Astrocyte (in vitro differentiated cells and primary cell): Measurements from ENCODE around the gene COL18A1. TPM values are rescaled to one million over a fixed set of nuclear protein-coding genes. Genes with fewer than 3 reads are reported as not detected.
"Not testable (repeated sequence)": the region's sequence is repeated elsewhere in the genome, so short reads cannot be mapped to it uniquely, and the experiment has no call there.

Experiments used
- DNase-seq: peaks from one replicate; pipeline ENCODE4 v3.0.0-alpha.2; 2010; ENCODE audit warnings: low read depth
- FAIRE-seq: peaks from 2 replicates; lab custom pipeline; 2011; peaks lifted over from hg19 to GRCh38; lab: Jason Lieb, UNC
- H2AFZ ChIP-seq: 2 replicates; pipeline ENCODE4 v1.6.0; 2012; ENCODE audit warnings: low read depth, low read length, inconsistent platforms
- H3K27ac ChIP-seq: 2 replicates; pipeline ENCODE4 v1.5.1; 2011; ENCODE audit warnings: low read depth, low read length, inconsistent platforms
- H3K27me3 ChIP-seq: 2 replicates; pipeline ENCODE4 v1.6.0; 2011; ENCODE audit warnings: low read length, inconsistent platforms; ENCODE audit not compliant: insufficient read depth
- H3K36me3 ChIP-seq: 2 replicates; pipeline ENCODE4 v1.5.1; 2011; ENCODE audit warnings: low read length, inconsistent platforms; ENCODE audit not compliant: insufficient read depth
- H3K4me1 ChIP-seq: 2 replicates; pipeline ENCODE4 v1.5.1; 2011; ENCODE audit warnings: low read length, inconsistent platforms; ENCODE audit not compliant: insufficient read depth
- H3K4me2 ChIP-seq: 2 replicates; pipeline ENCODE4 v1.6.0; 2012; ENCODE audit warnings: low read length, inconsistent platforms
- H3K4me3 ChIP-seq: 2 replicates; pipeline ENCODE4 v1.5.1; 2011; ENCODE audit warnings: low read depth, mild to moderate bottlenecking, low read length, inconsistent platforms; ENCODE audit not compliant: insufficient read depth
- H3K79me2 ChIP-seq: 2 replicates; pipeline ENCODE4 v1.6.0; 2012; ENCODE audit warnings: mild to moderate bottlenecking, low read length, inconsistent platforms; ENCODE audit not compliant: insufficient read depth
- H3K9ac ChIP-seq: 2 replicates; pipeline ENCODE4 v1.6.0; 2012; ENCODE audit warnings: mild to moderate bottlenecking, low read length, inconsistent platforms
- H3K9me3 ChIP-seq: 2 replicates; pipeline ENCODE4 v1.5.1; 2012; ENCODE audit warnings: low read depth, mild to moderate bottlenecking, low read length, inconsistent platforms; ENCODE audit not compliant: insufficient read depth
- H4K20me1 ChIP-seq: 2 replicates; pipeline ENCODE4 v1.6.0; 2012; ENCODE audit warnings: low read length, inconsistent platforms; ENCODE audit not compliant: insufficient read depth
- H3K27ac Mint-ChIP-seq: one replicate; pipeline ENCODE4 v1.8.0; 2021; ENCODE audit warnings: mild to moderate bottlenecking, mixed read lengths; ENCODE audit not compliant: unreplicated experiment
- H3K27me3 Mint-ChIP-seq: one replicate; pipeline ENCODE4 v1.8.0; 2021; ENCODE audit warnings: low read depth, mixed read lengths; ENCODE audit not compliant: unreplicated experiment
- H3K36me3 Mint-ChIP-seq: one replicate; pipeline ENCODE4 v1.8.0; 2021; ENCODE audit warnings: low read depth, mixed read lengths; ENCODE audit not compliant: unreplicated experiment
- H3K4me1 Mint-ChIP-seq: one replicate; pipeline ENCODE4 v1.8.0; 2021; ENCODE audit warnings: low read depth, mixed read lengths; ENCODE audit not compliant: unreplicated experiment
- H3K4me3 Mint-ChIP-seq: one replicate; pipeline ENCODE4 v1.8.0; 2021; ENCODE audit warnings: mild to moderate bottlenecking, moderate library complexity, mixed read lengths; ENCODE audit not compliant: unreplicated experiment
- H3K9me3 Mint-ChIP-seq: one replicate; pipeline ENCODE4 v1.8.0; 2021; ENCODE audit warnings: mild to moderate bottlenecking, mixed read lengths; ENCODE audit not compliant: unreplicated experiment
- EZH2 ChIP-seq: IDR thresholded peaks from 2 replicates; pipeline ENCODE4 v1.6.1; 2012; ENCODE audit warnings: mild to moderate bottlenecking, low read length, inconsistent platforms; ENCODE audit not compliant: insufficient read depth
- total RNA-seq: library from RNA; stranded (reverse); gene quantifications from 2 replicates; pipeline ENCODE4 v1.2.1, GENCODE V29; 2021
- TF ChIP-seq, protein P1 (sequence below): IDR thresholded peaks from 2 replicates; pipeline ENCODE4 v1.5.1; 2011; ENCODE audit warnings: low read depth, mild to moderate bottlenecking, inconsistent platforms, low read length, moderate library complexity; ENCODE audit not compliant: insufficient read depth

COL18A1 gene
- total RNA-seq, 1 donor from 2014 or later: 616 TPM

DNA sequence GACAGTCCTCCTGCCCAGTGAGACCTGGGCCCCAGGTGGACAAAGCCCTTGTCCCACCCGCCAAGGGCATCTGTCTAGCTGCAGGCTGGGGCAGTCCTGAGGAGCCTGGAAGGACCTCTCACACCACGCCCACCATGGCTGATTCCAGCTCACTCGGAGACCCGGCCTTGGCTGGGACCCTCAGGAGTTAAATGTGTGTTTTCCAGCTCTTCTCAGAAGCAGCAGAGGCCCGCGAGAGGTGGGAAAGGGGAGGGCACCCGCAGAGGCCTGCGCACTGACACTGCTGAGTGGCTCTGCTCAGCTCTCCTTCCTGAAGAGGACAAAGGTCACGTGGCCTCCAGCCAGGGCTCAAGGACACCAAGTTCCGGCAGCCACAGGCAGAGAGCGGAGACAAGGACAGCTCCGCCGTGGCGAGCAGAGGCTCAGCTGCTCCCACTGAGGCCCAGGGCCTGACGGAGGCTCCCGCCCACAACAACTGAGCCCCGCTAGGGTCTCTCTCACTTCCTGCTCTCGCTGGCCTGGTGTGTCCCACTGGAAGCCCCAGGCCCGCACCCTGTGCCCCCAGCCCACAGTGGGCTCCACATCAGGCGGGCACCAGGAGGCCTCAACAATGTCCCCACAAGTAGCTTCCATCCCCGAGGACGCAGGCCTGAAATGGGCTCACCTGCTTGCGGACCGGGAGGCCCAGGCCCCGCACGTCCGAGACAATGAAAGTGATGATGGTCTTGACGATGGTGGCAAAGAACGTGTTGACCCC lies 120.4 kb downstream of the COL18A1 start:
- Mint-ChIP-seq H3K4me1 (no peaks in the 10 kb centered on the region), H3K27me3 (no peaks in the 10 kb centered on the region), H3K9me3 (no peaks in the 10 kb centered on the region), H3K4me3 (no peak overlapping the region), H3K36me3 (peaks cover 6% of the 10 kb centered on the region), H3K27ac (no peak overlapping the region)
- Histone ChIP-seq H3K4me3 (no peak overlapping the region), H3K4me1 (no peaks in the 10 kb centered on the region), H3K36me3 (peaks cover 11% of the 10 kb centered on the region), H3K27ac (no peak overlapping the region), H3K27me3 (no peaks in the 10 kb centered on the region), H2AFZ (no peak overlapping the region), H4K20me1 (peaks cover 8% of the 10 kb centered on the region), H3K79me2 (no peaks in the 10 kb centered on the region), H3K9me3 (peaks cover 3% of the 10 kb centered on the region), H3K4me2 (no peak overlapping the region), H3K9ac (no peak overlapping the region)
- FAIRE-seq: no peak
- DNase-seq: no peak
- TF ChIP-seq EZH2: no peak
- TF ChIP-seq, protein P1, sequence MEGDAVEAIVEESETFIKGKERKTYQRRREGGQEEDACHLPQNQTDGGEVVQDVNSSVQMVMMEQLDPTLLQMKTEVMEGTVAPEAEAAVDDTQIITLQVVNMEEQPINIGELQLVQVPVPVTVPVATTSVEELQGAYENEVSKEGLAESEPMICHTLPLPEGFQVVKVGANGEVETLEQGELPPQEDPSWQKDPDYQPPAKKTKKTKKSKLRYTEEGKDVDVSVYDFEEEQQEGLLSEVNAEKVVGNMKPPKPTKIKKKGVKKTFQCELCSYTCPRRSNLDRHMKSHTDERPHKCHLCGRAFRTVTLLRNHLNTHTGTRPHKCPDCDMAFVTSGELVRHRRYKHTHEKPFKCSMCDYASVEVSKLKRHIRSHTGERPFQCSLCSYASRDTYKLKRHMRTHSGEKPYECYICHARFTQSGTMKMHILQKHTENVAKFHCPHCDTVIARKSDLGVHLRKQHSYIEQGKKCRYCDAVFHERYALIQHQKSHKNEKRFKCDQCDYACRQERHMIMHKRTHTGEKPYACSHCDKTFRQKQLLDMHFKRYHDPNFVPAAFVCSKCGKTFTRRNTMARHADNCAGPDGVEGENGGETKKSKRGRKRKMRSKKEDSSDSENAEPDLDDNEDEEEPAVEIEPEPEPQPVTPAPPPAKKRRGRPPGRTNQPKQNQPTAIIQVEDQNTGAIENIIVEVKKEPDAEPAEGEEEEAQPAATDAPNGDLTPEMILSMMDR: no peak

DNA sequence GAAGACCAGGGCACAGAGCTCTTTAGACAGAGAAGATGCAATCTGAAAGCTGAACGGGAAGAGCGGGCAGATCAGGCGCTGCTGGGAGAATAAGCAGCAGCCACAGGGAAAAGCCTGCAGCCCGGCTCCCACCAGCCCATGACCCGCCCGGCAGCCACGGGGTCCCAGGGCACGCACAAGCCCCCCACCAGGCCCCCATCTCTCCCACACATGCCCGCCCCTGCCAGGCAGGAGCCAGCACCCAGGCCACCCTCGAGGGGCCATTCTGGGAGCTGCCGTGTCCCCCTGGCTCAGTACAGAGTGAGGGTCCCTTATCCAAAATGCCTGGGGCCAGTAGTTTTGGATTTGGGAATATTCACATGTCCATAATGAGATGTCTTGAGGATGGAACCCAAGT lies 120.9 kb downstream of the COL18A1 start:
- Histone ChIP-seq H3K27ac (no peak overlapping the region), H3K36me3 (peaks cover 9% of the 10 kb centered on the region), H4K20me1 (peaks cover 8% of the 10 kb centered on the region), H3K79me2 (no peaks in the 10 kb centered on the region), H3K9me3 (no peaks in the 10 kb centered on the region), H3K4me3 (no peak overlapping the region), H3K4me2 (no peak overlapping the region), H3K27me3 (no peaks in the 10 kb centered on the region), H2AFZ (no peak overlapping the region), H3K4me1 (no peaks in the 10 kb centered on the region), H3K9ac (no peak overlapping the region)
- Mint-ChIP-seq H3K27ac (no peak overlapping the region), H3K27me3 (no peaks in the 10 kb centered on the region), H3K36me3 (peaks cover 6% of the 10 kb centered on the region), H3K9me3 (no peaks in the 10 kb centered on the region), H3K4me1 (no peaks in the 10 kb centered on the region), H3K4me3 (no peak overlapping the region)
- FAIRE-seq: no peak
- no peak for DNase-seq
- no peak for TF ChIP-seq EZH2
- TF ChIP-seq, protein P1: no peak

DNA sequence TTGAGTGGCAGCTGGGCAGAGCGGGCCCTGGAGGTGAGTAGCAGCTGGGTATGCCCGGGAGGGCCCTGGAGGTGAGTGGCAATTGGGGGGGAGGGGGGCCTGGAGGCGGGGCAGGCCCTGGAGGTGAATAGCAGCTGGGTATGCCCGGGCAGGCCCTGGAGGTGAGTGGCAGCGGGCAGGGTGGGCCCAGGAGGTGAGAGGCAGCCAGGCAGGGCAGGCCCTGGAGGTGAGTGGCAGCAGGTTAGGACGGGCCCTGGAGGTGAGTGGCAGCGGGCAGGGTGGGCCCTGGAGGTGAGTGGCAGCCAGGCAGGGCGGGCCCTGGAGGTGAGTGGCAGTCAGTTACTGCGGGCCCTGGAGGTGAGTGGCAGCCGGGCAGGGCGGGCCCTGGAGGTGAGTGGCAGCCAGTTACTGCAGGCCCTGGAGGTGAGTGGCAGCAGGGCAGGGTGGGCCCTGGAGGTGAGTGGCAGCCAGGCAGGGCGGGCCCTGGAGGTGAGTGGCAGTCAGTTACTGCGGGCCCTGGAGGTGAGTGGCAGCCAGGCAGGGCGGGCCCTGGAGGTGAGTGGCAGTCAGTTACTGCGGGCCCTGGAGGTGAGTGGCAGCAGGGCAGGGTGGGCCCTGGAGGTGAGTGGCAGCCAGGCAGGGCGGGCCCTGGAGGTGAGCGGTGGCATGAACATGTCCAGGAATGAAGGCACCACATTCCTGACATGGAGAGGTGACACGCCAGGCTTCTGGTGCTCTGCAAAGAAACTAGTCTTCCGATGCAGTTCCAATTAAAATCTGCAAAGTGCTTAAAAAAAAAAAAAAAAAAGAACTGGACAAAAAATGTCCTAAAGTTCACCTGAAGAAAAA lies 122.4 kb downstream of the COL18A1 start:
- not testable (repeated sequence) for H3K79me2 ChIP-seq, H3K4me2 ChIP-seq, FAIRE-seq, H3K27ac Mint-ChIP-seq, H4K20me1 ChIP-seq, H3K36me3 ChIP-seq, H3K4me3 ChIP-seq, H3K4me1 ChIP-seq, H3K27me3 Mint-ChIP-seq, H3K9me3 ChIP-seq, H3K27me3 ChIP-seq, H3K4me1 Mint-ChIP-seq, H3K36me3 Mint-ChIP-seq, H3K9me3 Mint-ChIP-seq, H2AFZ ChIP-seq, DNase-seq, H3K27ac ChIP-seq, H3K4me3 Mint-ChIP-seq, H3K9ac ChIP-seq
